ENCODE results near the gene CFAP46. TPM values are rescaled to one million over a fixed set of nuclear protein-coding genes. Genes with fewer than 3 reads are reported as not detected.

The CFAP46 gene
- total RNA-seq, 1 experiment from 2014 or later, result 1.6 TPM

DNA sequence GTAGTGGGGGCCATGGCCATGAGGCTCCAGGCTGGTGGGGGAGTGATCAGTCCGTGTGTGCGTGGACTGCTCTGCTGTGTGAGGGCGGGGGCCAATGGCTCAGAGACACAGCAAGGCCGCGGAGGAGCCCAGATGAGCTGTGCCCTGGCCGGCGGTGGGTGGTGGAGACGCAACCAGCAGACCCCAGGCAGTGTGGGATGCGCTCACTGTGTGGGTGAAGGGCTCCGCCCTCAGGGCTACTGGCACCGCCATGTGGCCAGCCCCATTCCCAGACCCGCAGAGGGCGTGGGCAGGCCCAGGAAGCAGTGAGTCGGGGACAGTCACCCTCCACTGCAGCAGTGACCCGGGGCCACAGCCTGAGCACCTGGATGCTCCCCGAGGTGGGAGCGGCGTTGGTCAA lies 165.5 kb downstream of the CFAP46 start:
- no peak for DNase-seq (ENCODE audit: low read depth, low spot score)
- in situ Hi-C loops (cut with HindIII; ENCODE audit: low pct_unique_long_range_greater_than_20kb, low sequenced_read_pairs), result no loop called here
- TF ChIP-seq TCF7L2 (IDR thresholded peaks at IDR 0.05; ENCODE audit: low read depth, low read length), result no peak
- no peak for TF ChIP-seq SIN3A (IDR thresholded peaks at IDR 0.05; ENCODE audit: borderline replicate concordance, insufficient read depth, low read depth, low read length)
- TF ChIP-seq POLR2AphosphoS5 (IDR thresholded peaks at IDR 0.05; ENCODE audit: low read depth, low read length), result no peak
- TF ChIP-seq, protein P1, sequence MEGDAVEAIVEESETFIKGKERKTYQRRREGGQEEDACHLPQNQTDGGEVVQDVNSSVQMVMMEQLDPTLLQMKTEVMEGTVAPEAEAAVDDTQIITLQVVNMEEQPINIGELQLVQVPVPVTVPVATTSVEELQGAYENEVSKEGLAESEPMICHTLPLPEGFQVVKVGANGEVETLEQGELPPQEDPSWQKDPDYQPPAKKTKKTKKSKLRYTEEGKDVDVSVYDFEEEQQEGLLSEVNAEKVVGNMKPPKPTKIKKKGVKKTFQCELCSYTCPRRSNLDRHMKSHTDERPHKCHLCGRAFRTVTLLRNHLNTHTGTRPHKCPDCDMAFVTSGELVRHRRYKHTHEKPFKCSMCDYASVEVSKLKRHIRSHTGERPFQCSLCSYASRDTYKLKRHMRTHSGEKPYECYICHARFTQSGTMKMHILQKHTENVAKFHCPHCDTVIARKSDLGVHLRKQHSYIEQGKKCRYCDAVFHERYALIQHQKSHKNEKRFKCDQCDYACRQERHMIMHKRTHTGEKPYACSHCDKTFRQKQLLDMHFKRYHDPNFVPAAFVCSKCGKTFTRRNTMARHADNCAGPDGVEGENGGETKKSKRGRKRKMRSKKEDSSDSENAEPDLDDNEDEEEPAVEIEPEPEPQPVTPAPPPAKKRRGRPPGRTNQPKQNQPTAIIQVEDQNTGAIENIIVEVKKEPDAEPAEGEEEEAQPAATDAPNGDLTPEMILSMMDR (IDR thresholded peaks at IDR 0.05), result no peak
- TF ChIP-seq, protein P2, sequence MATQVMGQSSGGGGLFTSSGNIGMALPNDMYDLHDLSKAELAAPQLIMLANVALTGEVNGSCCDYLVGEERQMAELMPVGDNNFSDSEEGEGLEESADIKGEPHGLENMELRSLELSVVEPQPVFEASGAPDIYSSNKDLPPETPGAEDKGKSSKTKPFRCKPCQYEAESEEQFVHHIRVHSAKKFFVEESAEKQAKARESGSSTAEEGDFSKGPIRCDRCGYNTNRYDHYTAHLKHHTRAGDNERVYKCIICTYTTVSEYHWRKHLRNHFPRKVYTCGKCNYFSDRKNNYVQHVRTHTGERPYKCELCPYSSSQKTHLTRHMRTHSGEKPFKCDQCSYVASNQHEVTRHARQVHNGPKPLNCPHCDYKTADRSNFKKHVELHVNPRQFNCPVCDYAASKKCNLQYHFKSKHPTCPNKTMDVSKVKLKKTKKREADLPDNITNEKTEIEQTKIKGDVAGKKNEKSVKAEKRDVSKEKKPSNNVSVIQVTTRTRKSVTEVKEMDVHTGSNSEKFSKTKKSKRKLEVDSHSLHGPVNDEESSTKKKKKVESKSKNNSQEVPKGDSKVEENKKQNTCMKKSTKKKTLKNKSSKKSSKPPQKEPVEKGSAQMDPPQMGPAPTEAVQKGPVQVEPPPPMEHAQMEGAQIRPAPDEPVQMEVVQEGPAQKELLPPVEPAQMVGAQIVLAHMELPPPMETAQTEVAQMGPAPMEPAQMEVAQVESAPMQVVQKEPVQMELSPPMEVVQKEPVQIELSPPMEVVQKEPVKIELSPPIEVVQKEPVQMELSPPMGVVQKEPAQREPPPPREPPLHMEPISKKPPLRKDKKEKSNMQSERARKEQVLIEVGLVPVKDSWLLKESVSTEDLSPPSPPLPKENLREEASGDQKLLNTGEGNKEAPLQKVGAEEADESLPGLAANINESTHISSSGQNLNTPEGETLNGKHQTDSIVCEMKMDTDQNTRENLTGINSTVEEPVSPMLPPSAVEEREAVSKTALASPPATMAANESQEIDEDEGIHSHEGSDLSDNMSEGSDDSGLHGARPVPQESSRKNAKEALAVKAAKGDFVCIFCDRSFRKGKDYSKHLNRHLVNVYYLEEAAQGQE (IDR thresholded peaks at IDR 0.05; ENCODE audit: insufficient read depth in 1 of 2, low read depth in 2 of 2, low read length in 1 of 2), result no peak
- intact Hi-C loops (cut with micrococcal nuclease; ENCODE audit: unreplicated experiment), result no loop called here
- Histone ChIP-seq H3K27me3 (ENCODE audit: control insufficient read depth, insufficient read depth, low read length) (no peaks in the 10 kb centered on the region), H3K4me1 (ENCODE audit: control insufficient read depth, insufficient read depth, low read length) (peaks cover 9% of the 10 kb centered on the region), H3K4me3 (ENCODE audit: low read depth in 2 of 2, low read length in 2 of 2) (no peak overlapping the region), H3K9me3 (ENCODE audit: control insufficient read depth, insufficient read depth, low read depth, low read length) (no peaks in the 10 kb centered on the region), H3K36me3 (ENCODE audit: control insufficient read depth, insufficient read depth, low read length) (no peaks in the 10 kb centered on the region), H3K27ac (ENCODE audit: low read length) (no peak overlapping the region)
- no peak for ATAC-seq
- POLR2A ChIA-PET, result no interaction called here
- no TSS peak for BruUV-seq (replicated peaks)
- CTCF ChIA-PET, result no interaction called here

DNA sequence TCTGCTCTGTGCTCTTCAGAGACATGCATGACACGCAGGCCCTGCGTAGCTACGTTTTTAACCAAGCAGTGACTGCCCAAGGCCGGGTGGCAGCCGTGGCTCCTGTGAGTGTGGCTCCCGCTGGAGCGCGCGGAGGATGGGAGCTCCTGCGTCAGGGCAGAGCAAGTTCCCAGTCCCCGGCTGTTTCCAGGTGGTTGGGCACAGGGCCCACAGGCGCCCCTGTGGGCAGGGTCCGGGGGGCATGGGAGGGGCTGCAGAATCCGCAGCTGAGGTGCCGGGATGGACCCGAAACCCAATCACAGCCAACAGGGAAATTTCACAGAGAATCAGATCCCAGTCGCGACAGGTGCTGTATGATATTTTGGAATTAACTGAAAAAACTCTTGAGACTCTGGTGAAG lies 166.2 kb downstream of the CFAP46 start:
- intact Hi-C loops (cut with micrococcal nuclease; ENCODE audit: unreplicated experiment), result no loop called here
- H3K9me3 ChIP-seq (ENCODE audit: control insufficient read depth, insufficient read depth, low read depth, low read length), result no peaks in the 10 kb centered on the region
- TF ChIP-seq TCF7L2 (IDR thresholded peaks at IDR 0.05; ENCODE audit: low read depth, low read length) (no peak), SIN3A (IDR thresholded peaks at IDR 0.05; ENCODE audit: borderline replicate concordance, insufficient read depth, low read depth, low read length) (no peak), POLR2AphosphoS5 (IDR thresholded peaks at IDR 0.05; ENCODE audit: low read depth, low read length) (no peak)
- TF ChIP-seq, protein P2 (IDR thresholded peaks at IDR 0.05; ENCODE audit: insufficient read depth in 1 of 2, low read depth in 2 of 2, low read length in 1 of 2), result no peak
- TF ChIP-seq, protein P1 (IDR thresholded peaks at IDR 0.05), result no peak
- ATAC-seq, result no peak
- in situ Hi-C loops (cut with HindIII; ENCODE audit: low pct_unique_long_range_greater_than_20kb, low sequenced_read_pairs), result no loop called here
- BruUV-seq (replicated peaks), result no TSS peak
- no peak overlapping the region for H3K4me3 ChIP-seq (ENCODE audit: low read depth in 2 of 2, low read length in 2 of 2)
- no peaks in the 10 kb centered on the region for H3K36me3 ChIP-seq (ENCODE audit: control insufficient read depth, insufficient read depth, low read length)
- no peaks in the 10 kb centered on the region for H3K27me3 ChIP-seq (ENCODE audit: control insufficient read depth, insufficient read depth, low read length)
- ChIA-PET CTCF (interaction anchor here (1.0 kb wide), 1 partner anchor 18 kb away, joined by 3 read pairs; no protein-coding TSS in a partner anchor), POLR2A (no interaction called here)
- DNase-seq (ENCODE audit: low read depth, low spot score), result no peak
- peaks cover 9% of the 10 kb centered on the region for H3K4me1 ChIP-seq (ENCODE audit: control insufficient read depth, insufficient read depth, low read length)
- H3K27ac ChIP-seq (ENCODE audit: low read length), result no peak overlapping the region

All from Panc1 (cell line).